Measurements from ENCODE around the gene RGP1. TPM values are rescaled to one million over a fixed set of nuclear protein-coding genes. Genes with fewer than 3 reads are reported as not detected.

RGP1 gene
- total and polyA plus RNA-seq, 12 donors, result 6.4 to 41.2 (median 22.3) TPM

GRCh38 chr9:35706951-35707350 lies 42.1 kb upstream of the RGP1 start:
- H3K9me3 ChIP-seq (replicated peaks in 1 of 3), result no peaks in the 10 kb centered on the region
- WGBS, 4 donors, result 86 to 98% (median 88%) methylated on average over 10 of the region's 10 CpGs

GRCh38 chr9:35708146-35708545 lies 40.9 kb upstream of the RGP1 start:
- H3K27ac ChIP-seq, result no peak overlapping the region
- TF ChIP-seq POLR2A (IDR thresholded peaks at IDR 0.05) (no peak), CTCF (IDR thresholded peaks at IDR 0.05) (no peak)
- no peak overlapping the region for H3K4me3 ChIP-seq
- peaks cover 0 to 95% of the 10 kb centered on the region in 2 donors for H3K36me3 ChIP-seq (replicated peaks in 1 of 2)
- no peak for DNase-seq
- no peaks in the 10 kb centered on the region for H3K9me3 ChIP-seq (replicated peaks in 1 of 3)
- no peaks in the 10 kb centered on the region for H3K27me3 ChIP-seq
- WGBS, 4 donors, result 92 to 98% (median 95%) methylated on average over 4 of the region's 4 CpGs
- H3K4me1 ChIP-seq (replicated peaks in 1 of 2), result no peaks in the 10 kb centered on the region
- intact Hi-C loops (cut with DNase I), result no loop called here

More at GRCh38 chr9:35706951-35707350, 42.1 kb upstream of the RGP1 start:
- H3K4me1 ChIP-seq (replicated peaks in 1 of 2), result no peaks in the 10 kb centered on the region
- H3K4me3 ChIP-seq, result no peak overlapping the region
- H3K27me3 ChIP-seq, result no peaks in the 10 kb centered on the region
- no peak for TF ChIP-seq CTCF (IDR thresholded peaks at IDR 0.05)
- no peak for TF ChIP-seq POLR2A (IDR thresholded peaks at IDR 0.05)
- no peak overlapping the region for H3K27ac ChIP-seq
- peaks cover 0 to 95% of the 10 kb centered on the region in 2 donors for H3K36me3 ChIP-seq (replicated peaks in 1 of 2)
- intact Hi-C loops (cut with DNase I), result no loop called here
- no peak for DNase-seq

- Histone ChIP-seq H3K27me3 (no peaks in the 10 kb centered on the region), H3K4me1 (replicated peaks in 1 of 2) (no peaks in the 10 kb centered on the region), H3K36me3 (replicated peaks in 1 of 2) (peaks cover 0 to 95% of the 10 kb centered on the region in 2 donors), H3K27ac (no peak overlapping the region), H3K4me3 (no peak overlapping the region), H3K9me3 (replicated peaks in 1 of 3) (no peaks in the 10 kb centered on the region)
- no peak for TF ChIP-seq POLR2A (IDR thresholded peaks at IDR 0.05)
- TF ChIP-seq CTCF (IDR thresholded peaks at IDR 0.05), result no peak
- intact Hi-C loops (cut with DNase I), result no loop called here
- 77 to 87% (median 79%) methylated on average over 4 to 7 of the region's 7 CpGs for WGBS, 4 donors
- peak in 1 of 7 donors; percentile 6 for DNase-seq
These were observed 38.1 kb upstream of the RGP1 start for GRCh38 chr9:35710818-35711500.

GRCh38 chr9:35711501-35712428 lies 37.3 kb upstream of the RGP1 start:
- Histone ChIP-seq H3K36me3 (replicated peaks in 1 of 2) (peaks cover 0 to 95% of the 10 kb centered on the region in 2 donors), H3K4me1 (replicated peaks in 1 of 2) (no peaks in the 10 kb centered on the region), H3K27ac (no peak overlapping the region), H3K9me3 (replicated peaks in 1 of 3) (no peaks in the 10 kb centered on the region), H3K4me3 (no peak overlapping the region), H3K27me3 (no peaks in the 10 kb centered on the region)
- intact Hi-C loops (cut with DNase I), result no loop called here
- no peak for TF ChIP-seq CTCF (IDR thresholded peaks at IDR 0.05)
- no peak for TF ChIP-seq POLR2A (IDR thresholded peaks at IDR 0.05)
- 83 to 88% (median 85%) methylated on average over 19 to 21 of the region's 21 CpGs for WGBS, 4 donors
- peak in 1 of 7 donors; percentile 6 for DNase-seq

All from adrenal gland (tissue), 12 donors.